EL (cell line): ENCODE data around the gene SCGB1D4.
A peak's percentile ranks its signal among the peaks of the same experiment; 100 is the strongest.

ENCODE experiments used
- DNase-seq: peaks from one replicate; pipeline ENCODE4 v3.0.0-alpha.2; 2016

The SCGB1D4 gene

GRCh38 chr11:62273284-62273683 lies 25.6 kb downstream of the SCGB1D4 start:
- DNase-seq, result no peak

- no peak for DNase-seq
These were observed 29.1 kb downstream of the SCGB1D4 start, which contains the start of gene SCGB2A2 for GRCh38 chr11:62269654-62270278. TSS of gene SCGB2A2 (plus strand) at chr11:62270158. CDS start at chr11:62270217, 59 bp downstream.

GRCh38 chr11:62267576-62267975 lies 31.3 kb downstream of the SCGB1D4 start:
- no peak for DNase-seq

- DNase-seq, result no peak
These were observed 31.8 kb downstream of the SCGB1D4 start for GRCh38 chr11:62267050-62267449.

- DNase-seq, result peak; percentile 8
These were observed 32.3 kb downstream of the SCGB1D4 start for GRCh38 chr11:62266558-62266957.

- DNase-seq, result peak; percentile 16
These were observed 34.9 kb downstream of the SCGB1D4 start for GRCh38 chr11:62264004-62264403.

GRCh38 chr11:62260261-62260953 lies 38.5 kb downstream of the SCGB1D4 start:
- DNase-seq, result no peak

- DNase-seq, result no peak
These were observed 42.6 kb downstream of the SCGB1D4 start for GRCh38 chr11:62256281-62256680.

- no peak for DNase-seq
These were observed 44.8 kb downstream of the SCGB1D4 start for GRCh38 chr11:62253999-62254542.

- DNase-seq, result no peak
These were observed 47.2 kb downstream of the SCGB1D4 start for GRCh38 chr11:62251698-62252097.
